MG63 (cell line): Measurements from ENCODE around the gene LCORL. TPM values are rescaled to one million over a fixed set of nuclear protein-coding genes. Genes with fewer than 3 reads are reported as not detected.
"Not testable (repeated sequence)": the region's sequence is repeated elsewhere in the genome, so short reads cannot be mapped to it uniquely, and the experiment has no call there.

Experiments
- DNase-seq: peaks from one replicate; pipeline ENCODE4 v3.0.0-alpha.2; 2020
- H3K27me3 ChIP-seq: fragments of 250-450 bp; sonication (Bioruptor Pico); 2 replicates; pipeline ENCODE4 v1.5.1; 2020; ENCODE audit warnings: mild to moderate bottlenecking, moderate library complexity
- H3K36me3 ChIP-seq: fragments of 250-450 bp; sonication (Bioruptor Pico); 2 replicates; pipeline ENCODE4 v1.5.1; 2020; ENCODE audit warnings: mild to moderate bottlenecking, moderate library complexity
- H3K4me3 ChIP-seq: fragments of 250-450 bp; sonication (Bioruptor Pico); 2 replicates; pipeline ENCODE4 v1.5.1; 2020; ENCODE audit warnings: mild to moderate bottlenecking, moderate library complexity
- H3K9me3 ChIP-seq: fragments of 250-450 bp; sonication (Bioruptor Pico); 2 replicates; pipeline ENCODE4 v1.5.1; 2020; ENCODE audit warnings: mild to moderate bottlenecking, moderate library complexity
- total RNA-seq: library from RNA; depleted of rRNA; stranded (reverse); fragments of >200 nt; shearing (Covaris generic); gene quantifications from 2 replicates; pipeline ENCODE4 v1.2.3, GENCODE V29; 2014; ENCODE audit warnings: low replicate concordance

The LCORL gene
- total RNA-seq, 1 experiment from 2014 or later: 5.2 TPM

DNA sequence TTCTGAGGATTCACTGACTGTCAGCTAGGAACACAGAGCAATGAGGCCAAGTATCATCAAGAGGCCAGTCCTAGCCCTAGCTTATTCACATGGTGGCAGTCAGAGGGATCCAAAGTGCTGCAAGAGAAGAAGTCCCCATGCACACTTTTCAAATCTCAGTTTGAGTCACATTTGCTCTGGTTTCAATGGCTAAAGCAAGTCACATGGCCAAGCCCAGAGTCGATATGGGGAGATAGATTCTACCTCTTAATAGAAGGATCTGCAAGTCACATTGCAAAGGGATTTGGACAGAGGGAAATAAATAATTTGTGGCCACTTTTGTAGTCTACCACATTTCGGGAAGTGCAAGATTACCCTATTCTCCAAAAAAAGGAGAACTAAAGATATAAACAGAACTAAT lies 3.7 kb upstream of the LCORL start:
- H3K4me3 ChIP-seq: no peak overlapping the region
- DNase-seq: no peak
- no peaks in the 10 kb centered on the region for H3K27me3 ChIP-seq
- no peaks in the 10 kb centered on the region for H3K9me3 ChIP-seq
- no peaks in the 10 kb centered on the region for H3K36me3 ChIP-seq

DNA sequence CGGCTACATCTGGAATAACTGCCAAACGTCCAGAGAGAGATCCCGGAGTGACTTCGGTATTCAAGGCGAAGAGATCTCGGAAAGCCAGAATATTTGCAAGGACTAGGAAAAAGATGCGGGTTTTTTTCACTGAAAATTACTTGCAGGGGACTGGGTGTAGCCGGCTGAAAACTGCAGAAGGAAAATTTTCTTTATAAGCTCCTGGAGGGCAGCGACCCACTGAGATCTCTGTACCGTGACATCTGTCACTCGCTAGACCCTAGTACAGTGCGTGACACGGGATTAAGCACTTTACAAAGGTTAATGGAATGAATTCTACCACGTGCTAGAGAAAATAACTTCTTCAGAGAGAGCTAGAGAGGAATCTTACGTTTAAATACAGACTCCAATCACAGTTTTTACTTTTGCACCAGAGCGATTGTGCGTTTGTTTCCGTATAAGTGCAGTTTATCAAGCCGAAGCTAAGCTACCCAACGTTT lies 1.1 kb upstream of the LCORL start:
- no peak for DNase-seq
- no peaks in the 10 kb centered on the region for H3K36me3 ChIP-seq
- no peaks in the 10 kb centered on the region for H3K27me3 ChIP-seq
- H3K4me3 ChIP-seq: peak overlapping the region; percentile 81
- no peaks in the 10 kb centered on the region for H3K9me3 ChIP-seq

DNA sequence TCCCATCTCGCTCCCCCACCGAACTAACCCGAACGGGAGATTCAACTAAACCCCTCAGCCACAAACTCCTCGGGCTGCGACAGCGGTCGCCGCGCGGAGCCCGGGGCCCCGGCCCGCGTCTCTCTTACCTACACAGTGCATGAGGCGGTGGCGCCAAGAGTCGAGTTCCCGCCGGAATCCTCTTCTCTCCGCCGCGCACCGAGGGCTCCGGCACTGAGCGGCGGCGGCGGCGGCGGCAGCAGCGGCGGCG lies 160 bp downstream of the LCORL start:
- Histone ChIP-seq H3K36me3 (no peaks in the 10 kb centered on the region), H3K9me3 (no peaks in the 10 kb centered on the region), H3K4me3 (peak overlapping the region; percentile 81), H3K27me3 (no peaks in the 10 kb centered on the region)
- no peak for DNase-seq

DNA sequence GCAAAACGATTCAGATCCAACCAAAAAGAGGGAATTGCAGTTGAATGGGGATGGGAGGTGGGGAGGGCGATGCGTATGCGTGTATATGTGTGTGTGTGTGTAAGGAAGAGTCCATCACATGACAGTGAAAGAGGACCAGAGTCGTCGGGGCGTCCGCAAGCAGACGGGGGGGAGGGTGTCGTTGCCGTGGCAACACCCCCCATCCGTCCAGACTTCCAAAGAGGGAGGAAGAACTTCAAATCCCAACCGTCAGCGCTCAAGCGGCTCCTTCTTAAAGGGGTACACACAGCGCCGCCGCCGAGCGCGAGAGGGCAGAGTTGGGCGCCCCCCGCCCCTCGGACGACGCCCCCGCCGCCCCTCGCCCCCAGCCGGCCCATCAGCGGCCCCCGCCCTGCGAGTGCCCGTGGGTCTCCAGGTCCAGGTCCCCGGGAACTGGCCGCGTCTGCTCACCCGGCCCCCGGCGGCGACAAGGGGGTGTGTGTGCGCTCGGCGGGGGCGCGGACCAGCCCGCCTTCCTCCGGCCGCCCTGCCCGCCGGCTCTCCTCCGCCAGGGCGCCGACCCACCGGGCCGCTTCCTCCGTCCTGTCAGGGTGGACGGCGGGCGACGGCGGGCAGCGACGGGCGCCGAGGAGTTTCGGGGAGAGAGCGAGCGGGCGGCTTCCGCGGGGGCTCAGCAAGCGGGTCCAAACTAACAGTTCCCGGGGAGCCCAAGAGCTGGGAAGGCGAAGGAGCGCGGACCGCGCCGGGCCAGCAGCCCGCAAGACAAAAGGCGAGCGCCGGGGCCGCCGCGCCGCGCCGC lies 685 bp downstream of the LCORL start:
- H3K36me3 ChIP-seq: no peaks in the 10 kb centered on the region
- no peaks in the 10 kb centered on the region for H3K9me3 ChIP-seq
- peak; percentile 75 for DNase-seq
- H3K4me3 ChIP-seq: peak overlapping the region; percentile 81
- no peaks in the 10 kb centered on the region for H3K27me3 ChIP-seq

DNA sequence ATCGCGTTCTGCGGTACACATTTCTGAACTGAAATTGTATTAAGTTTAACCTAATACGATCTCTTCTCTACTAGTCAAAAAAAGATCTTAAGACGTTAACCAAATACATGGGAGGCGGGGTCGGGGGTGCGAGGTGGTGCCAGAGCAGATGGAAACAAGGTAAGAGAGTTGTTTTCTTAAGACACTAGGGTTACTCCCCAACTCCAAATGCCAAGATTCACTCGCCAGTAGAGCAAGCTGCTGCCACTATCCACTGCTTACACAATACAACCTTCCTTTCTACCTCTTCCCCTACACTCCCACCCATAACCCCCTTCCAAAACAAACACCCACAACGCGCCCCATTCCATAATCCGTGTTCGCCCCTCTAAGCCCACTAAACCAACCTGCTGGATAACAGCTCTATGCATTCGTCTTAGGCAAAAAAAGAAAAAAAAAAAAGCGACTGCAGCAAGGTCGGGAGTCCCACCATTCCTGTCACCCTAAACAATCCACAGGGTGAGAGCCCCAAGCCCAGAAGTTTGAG lies 1.3 kb downstream of the LCORL start:
- no peaks in the 10 kb centered on the region for H3K36me3 ChIP-seq
- H3K9me3 ChIP-seq: no peaks in the 10 kb centered on the region
- peak overlapping the region; percentile 81 for H3K4me3 ChIP-seq
- no peaks in the 10 kb centered on the region for H3K27me3 ChIP-seq
- peak; percentile 5 for DNase-seq

DNA sequence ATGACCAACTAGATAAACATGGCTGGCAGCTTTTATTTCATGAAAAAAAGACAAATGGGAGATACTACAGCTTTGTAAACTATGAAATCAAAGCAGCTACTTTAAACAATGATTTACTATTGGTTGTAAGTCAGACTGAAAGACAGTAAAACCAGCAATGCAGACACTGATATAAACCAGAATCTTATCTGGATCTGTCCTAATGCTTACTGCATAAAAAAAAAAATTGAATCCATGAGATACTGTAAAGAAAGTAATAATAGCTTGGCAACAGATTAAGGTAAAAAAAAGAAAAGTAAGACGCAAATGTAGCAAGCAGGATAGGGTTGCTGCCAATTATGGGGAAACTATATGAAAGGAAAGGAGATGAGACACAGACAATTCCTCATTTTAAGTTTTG lies 7.3 kb downstream of the LCORL start:
- H3K4me3 ChIP-seq: no peak overlapping the region
- no peaks in the 10 kb centered on the region for H3K9me3 ChIP-seq
- no peak for DNase-seq
- H3K36me3 ChIP-seq: no peaks in the 10 kb centered on the region
- H3K27me3 ChIP-seq: no peaks in the 10 kb centered on the region

DNA sequence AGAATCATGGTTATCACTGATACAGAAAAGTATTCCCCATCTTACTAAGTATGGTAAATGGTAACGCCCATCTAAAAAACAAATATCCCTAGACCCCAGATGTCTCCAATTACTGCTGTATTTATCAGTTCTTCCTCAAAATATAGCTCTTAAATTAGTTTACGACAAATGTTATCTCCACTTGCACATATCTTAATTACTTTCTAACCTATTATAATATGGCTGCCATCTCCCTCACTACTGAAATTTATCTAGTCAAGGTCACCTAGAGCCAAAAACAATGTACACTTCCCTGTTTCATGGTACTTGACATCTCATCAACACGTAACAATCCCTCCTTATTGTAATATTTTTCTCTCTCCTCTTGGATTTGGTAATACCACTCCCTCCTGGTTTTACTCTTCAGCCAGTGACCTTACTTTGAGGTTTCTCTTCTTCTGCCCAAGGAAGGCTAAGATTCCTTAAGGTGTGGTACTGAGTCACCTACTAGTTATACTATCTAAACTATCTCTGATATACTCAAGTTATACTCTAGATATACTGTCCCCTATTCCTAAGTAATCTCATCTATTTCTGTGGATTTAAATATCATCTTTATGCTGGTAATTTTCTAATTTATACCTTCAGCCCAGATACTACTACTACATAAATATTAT lies 8.6 kb downstream of the LCORL start:
- H3K36me3 ChIP-seq: no peaks in the 10 kb centered on the region
- no peak overlapping the region for H3K4me3 ChIP-seq
- no peak for DNase-seq
- no peaks in the 10 kb centered on the region for H3K9me3 ChIP-seq
- H3K27me3 ChIP-seq: no peaks in the 10 kb centered on the region

DNA sequence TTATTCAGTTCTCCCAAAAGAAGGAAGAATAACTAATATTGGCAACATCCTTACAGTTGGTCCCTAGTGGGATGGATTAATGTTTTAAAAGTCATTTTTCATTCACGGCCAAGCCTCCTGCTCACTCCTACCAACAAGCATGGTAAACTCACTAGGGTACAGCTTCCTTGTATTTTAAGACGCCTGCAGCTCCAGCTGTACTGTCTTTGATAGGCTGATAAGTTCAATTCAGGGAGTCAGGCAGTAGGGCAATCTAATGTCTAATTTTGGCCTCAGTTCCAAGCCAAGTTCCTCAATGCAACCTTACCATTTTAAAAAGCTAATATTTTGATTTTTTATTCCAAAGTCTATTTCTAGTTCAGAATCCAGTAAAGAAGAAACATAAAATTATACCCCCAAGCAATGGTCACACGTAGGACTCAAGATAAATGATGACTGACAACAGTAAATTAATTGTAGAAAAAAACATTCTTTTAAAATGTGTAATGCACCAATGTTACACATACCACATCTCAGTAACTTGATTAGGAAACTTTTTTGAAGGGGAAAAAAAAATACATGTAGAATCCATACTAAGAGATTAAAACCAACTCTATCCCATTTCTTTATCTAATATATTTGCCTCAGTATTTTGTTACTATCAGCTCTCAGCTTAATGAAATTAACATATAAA lies 9.3 kb downstream of the LCORL start:
- no peak for DNase-seq
- no peaks in the 10 kb centered on the region for H3K9me3 ChIP-seq

DNA sequence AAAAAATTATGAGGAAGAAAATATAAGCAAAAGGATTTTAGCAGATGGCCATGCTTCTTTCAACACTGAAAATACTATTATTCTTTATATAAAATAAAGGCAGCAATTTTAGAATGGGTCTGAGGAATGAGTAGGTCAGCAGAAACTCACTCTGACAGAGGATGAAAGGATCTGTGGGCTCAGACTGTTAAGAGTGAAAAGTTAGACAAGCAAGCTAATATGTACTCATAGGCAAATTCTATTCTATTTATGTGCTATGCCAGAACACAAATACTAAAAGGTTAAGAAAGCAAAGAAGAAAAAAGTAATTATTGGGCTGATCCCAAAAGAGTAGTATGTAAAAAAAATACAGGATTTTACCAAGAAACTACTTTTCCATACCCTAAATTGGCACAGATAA lies 13.9 kb downstream of the LCORL start:
- Histone ChIP-seq H3K9me3 (no peaks in the 10 kb centered on the region), H3K36me3 (no peaks in the 10 kb centered on the region), H3K4me3 (no peak overlapping the region), H3K27me3 (no peaks in the 10 kb centered on the region)
- DNase-seq: no peak

More for the DNA sequence above, 9.3 kb downstream of the LCORL start:
- Histone ChIP-seq H3K36me3 (no peaks in the 10 kb centered on the region), H3K27me3 (no peaks in the 10 kb centered on the region), H3K4me3 (no peak overlapping the region)

DNA sequence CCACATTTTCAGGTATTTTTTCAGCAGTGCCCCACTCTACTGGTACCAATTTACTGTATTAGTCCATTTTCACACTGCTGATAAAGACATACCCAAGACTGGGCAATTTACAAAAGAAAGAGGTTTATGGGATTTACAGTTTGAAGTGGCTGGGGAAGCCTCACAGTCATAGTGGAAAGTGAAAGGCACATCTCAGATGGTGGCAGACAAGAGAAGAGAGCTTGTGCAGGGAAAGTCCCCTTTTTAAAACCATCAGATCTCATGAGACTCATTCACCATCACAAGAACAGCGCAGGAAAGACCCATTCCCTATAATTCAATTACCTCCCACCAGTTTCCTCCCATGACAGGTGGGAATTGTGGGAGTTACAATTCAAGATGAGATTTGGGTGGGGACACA lies 15.1 kb downstream of the LCORL start:
- not testable (repeated sequence) for DNase-seq, H3K36me3 ChIP-seq, H3K27me3 ChIP-seq, H3K4me3 ChIP-seq, H3K9me3 ChIP-seq

DNA sequence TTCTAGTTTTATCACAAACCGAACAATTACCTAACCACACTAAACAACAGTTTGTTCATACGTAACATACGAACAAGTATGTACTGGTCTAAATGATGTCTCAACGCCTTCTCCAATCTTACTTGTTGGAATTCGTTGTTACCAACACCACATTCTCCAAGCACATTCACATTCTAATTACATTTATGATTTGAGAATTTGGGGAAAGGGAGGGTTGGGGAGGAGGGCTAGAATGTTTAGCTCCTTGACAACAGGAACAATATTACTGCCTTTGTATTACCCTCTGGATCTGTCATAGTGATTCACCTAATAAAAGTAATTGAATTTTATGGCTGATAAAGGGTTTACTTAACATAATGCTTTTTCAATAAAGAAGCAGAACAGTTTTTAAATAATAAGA lies 24.4 kb downstream of the LCORL start:
- H3K36me3 ChIP-seq: no peaks in the 10 kb centered on the region
- DNase-seq: no peak
- no peak overlapping the region for H3K4me3 ChIP-seq
- no peaks in the 10 kb centered on the region for H3K27me3 ChIP-seq
- no peaks in the 10 kb centered on the region for H3K9me3 ChIP-seq

DNA sequence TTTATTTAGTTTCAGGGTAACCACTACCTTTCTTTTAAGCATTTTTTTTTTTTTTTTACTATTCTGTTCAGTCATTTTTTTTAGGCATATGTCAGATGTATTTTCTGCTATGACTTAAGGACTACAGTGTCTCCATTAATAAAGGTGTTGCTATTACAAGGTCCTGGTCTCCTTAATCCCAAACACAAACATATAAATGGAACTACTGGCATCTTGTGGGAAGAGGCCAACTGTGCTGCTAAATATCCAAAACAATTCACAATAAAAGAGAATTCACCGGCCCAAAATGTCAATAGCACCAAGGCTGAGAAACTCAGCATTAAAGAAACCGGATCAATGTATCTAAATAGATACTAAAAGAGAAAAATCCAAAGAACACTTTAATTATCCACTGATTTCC lies 26.4 kb downstream of the LCORL start:
- DNase-seq: no peak
- no peaks in the 10 kb centered on the region; the same call in 1 of the 2 replicates for H3K9me3 ChIP-seq
- H3K36me3 ChIP-seq: no peaks in the 10 kb centered on the region
- no peak overlapping the region for H3K4me3 ChIP-seq
- H3K27me3 ChIP-seq: no peaks in the 10 kb centered on the region

DNA sequence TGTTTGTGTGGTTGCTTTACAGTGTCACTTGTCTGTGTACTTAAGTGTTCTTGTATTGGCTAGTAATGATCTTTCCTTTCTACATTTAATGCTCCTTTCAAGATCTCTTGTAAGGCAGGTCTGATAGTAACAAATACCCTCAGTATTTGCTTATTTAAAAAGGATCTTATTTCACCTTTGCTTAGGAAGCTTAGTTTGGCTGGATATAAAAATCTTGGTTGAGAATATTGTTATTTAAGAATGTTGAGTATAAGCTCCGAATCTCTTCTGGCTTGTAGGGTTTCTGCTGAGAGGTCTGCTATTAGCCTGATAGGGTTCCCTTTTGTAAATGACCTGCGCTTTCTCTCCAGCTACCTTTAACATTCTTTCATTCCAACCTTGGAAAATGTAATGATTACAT lies 35.7 kb downstream of the LCORL start:
- DNase-seq: no peak
- peaks cover 2% of the 10 kb centered on the region; the same call in 1 of the 2 replicates for H3K9me3 ChIP-seq
- no peaks in the 10 kb centered on the region for H3K36me3 ChIP-seq
- H3K4me3 ChIP-seq: no peak overlapping the region
- no peaks in the 10 kb centered on the region for H3K27me3 ChIP-seq

DNA sequence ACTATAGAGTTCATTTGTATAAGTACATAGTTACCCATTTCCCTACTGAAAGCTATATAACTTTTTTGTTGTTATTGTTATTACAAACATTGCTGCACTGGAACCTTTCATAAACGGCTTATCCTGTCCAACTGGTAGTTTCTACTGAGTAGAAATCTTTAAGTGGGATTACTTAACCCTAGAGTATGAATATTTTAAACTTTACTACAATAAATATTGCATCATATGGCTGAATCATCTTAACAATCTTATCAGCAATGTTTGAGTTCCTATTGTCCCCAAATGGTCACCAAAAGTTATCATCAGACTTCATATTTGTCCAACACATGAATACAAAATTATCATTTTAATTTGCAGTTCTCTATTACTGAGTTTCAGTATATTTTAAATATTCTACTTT lies 40.5 kb downstream of the LCORL start:
- DNase-seq: no peak
- Histone ChIP-seq H3K9me3 (no peaks in the 10 kb centered on the region; the same call in 1 of the 2 replicates), H3K4me3 (no peak overlapping the region), H3K36me3 (no peaks in the 10 kb centered on the region), H3K27me3 (no peaks in the 10 kb centered on the region)

DNA sequence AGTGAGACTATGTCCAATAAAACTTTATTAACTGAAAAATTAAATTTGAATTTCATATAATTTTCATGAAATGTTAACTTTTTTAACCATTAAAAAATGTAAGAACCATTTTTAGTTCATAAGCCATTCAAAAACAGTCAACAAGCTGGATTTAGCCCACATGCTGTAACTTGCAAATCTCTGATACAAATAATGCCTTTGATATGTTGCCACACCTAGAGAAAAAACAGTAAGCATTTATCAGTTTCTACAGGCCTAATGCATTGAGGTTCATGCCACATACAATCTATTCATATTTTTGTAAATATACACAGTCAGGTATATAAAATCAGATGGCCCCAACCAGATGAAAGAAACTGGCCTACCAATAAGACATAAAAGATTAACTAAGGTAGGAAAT lies 52.8 kb downstream of the LCORL start:
- Histone ChIP-seq H3K4me3 (no peak overlapping the region), H3K27me3 (no peaks in the 10 kb centered on the region), H3K36me3 (no peaks in the 10 kb centered on the region), H3K9me3 (no peaks in the 10 kb centered on the region)
- DNase-seq: no peak

DNA sequence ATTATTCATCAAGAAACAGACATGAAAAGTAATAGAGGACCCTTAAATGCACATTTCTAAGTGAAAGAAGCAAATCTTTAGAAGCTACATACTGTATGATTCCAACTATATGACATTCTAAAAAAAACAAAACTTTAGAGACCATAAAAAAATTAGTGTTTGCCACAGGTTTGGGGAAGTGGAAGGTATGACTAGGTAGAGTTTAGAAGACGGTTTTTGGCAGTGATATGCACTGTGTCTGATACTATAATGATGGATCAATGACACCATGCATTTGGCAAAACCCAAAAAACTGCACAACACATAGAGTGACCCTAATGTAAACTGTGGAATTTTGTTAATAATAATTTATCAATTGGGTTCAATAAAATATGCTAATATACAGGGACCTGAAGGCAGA lies 54.5 kb downstream of the LCORL start:
- Histone ChIP-seq H3K4me3 (no peak overlapping the region), H3K27me3 (no peaks in the 10 kb centered on the region), H3K36me3 (no peaks in the 10 kb centered on the region), H3K9me3 (no peaks in the 10 kb centered on the region)
- no peak for DNase-seq

DNA sequence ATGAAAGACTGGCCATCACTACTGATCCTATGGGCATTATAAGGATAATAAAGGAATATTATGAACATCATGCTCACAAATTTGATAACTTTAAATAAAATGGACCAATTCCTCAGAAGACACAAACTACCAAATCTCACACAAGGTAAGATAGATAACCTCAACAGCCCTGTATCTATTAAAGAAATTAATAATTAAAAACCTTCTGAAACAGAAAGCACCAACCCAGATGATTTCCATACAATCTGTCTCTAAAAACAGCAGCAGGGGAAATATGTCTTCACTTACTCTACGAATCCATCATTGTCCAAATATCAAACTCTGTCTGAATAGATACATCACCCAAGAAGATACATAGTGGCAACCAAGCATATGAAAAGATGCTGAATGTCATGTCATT lies 55.2 kb downstream of the LCORL start:
- Histone ChIP-seq H3K9me3 (no peaks in the 10 kb centered on the region), H3K27me3 (no peaks in the 10 kb centered on the region), H3K36me3 (no peaks in the 10 kb centered on the region), H3K4me3 (no peak overlapping the region)
- no peak for DNase-seq
